HG02623 (cell line): ENCODE measurements around the gene ZNF500.
A peak's percentile ranks its signal among the peaks of the same experiment; 100 is the strongest.

Experiments
- ATAC-seq: cut with Tn5 transposase; IDR thresholded peaks from one replicate; pipeline ENCODE4 v1.9.1; 2021; ENCODE audit warnings: moderate library complexity; ENCODE audit not compliant: unreplicated experiment

Gene ZNF500

DNA sequence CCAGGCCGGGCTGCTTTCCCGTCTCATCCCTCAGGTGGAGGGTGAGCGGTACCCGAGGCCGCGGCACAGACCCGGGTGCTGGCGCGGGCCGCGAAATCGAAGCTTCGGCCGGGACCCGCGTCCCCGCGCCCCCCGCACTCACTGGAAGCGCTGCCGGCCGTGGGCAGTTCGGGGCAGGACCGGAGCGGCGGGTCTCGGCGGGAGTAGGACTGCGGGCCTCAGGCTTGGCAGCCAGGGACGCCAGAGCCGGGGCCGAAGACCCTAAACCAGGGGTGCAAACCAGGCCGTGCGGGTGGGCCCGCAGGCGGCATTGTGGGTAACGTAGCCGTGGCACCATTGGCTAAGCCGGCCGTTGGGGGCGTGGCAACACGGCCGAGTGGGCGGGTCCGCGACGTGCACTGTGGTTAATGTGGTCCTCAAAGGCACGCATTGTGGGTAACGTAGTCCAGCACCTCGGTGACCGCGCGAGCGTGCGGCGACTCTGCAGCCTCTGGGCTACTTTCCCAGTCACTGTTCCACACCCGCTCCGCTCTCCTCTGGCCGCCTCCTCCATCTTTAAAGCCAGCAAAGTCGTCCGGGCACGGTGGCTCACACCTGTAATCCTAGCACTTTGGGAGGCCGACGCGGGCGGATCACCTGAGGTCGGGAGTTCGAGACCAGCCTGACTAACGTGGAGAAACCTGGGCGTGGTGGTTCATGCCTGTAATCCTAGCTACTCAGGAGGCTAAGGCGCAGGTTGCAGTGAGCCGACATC lies at the start of gene ZNF500:
Gene ZNF500, minus strand, starts transcription at position 288 of the 754 bp plus-strand sequence. CDS start 1,184 bp downstream, outside the sequence.
- ATAC-seq: peak; percentile 70

DNA sequence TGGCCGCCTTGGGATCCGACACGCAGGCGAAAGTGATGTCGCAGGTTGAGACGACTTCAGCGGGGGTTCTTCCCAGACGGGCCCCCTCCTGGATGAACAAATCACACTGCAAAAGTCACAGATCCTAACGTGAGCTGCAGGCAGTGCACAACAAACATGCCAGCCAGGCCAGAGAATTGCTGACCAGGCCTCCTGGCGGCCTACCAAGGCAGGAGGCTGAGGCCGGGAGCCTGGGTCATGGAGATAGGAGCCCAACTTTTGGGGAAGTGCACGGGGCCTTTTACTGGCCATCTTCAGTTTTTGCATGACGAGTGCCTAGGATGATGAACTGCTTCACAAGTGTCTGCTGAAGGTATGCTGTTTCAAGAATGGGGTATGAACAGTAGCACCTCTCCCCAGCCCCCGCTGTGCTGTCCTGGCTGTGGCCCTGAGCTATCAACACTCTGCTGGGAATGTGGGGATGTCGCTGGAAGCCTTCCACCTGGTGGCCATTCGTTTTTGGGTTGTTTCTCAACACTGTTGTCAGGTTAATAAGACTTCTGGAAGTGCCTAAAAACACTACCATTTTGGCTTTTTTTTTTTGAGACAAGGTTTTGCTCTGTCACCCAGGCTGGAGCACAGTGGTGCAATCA lies 47.7 kb upstream of the ZNF500 start:
- ATAC-seq: no peak

DNA sequence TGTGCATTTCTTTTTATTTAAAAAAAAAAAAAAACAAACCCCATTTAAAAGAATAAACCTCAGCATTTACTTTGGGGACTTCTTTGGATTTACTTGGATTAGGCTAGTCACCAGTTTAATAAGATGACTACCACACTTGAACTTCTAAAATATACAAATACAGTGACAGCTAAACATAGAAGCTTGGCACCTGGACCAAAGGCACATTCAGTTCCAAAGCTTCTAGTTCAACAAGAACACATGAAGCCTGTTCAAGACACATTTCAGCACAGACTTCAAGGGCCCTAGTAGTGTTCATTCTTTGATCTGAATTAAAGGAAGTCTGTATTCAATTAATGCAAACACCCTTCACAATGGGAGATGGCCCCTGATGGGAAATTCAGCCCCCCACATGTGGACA lies 47.1 kb upstream of the ZNF500 start:
- no peak for ATAC-seq

DNA sequence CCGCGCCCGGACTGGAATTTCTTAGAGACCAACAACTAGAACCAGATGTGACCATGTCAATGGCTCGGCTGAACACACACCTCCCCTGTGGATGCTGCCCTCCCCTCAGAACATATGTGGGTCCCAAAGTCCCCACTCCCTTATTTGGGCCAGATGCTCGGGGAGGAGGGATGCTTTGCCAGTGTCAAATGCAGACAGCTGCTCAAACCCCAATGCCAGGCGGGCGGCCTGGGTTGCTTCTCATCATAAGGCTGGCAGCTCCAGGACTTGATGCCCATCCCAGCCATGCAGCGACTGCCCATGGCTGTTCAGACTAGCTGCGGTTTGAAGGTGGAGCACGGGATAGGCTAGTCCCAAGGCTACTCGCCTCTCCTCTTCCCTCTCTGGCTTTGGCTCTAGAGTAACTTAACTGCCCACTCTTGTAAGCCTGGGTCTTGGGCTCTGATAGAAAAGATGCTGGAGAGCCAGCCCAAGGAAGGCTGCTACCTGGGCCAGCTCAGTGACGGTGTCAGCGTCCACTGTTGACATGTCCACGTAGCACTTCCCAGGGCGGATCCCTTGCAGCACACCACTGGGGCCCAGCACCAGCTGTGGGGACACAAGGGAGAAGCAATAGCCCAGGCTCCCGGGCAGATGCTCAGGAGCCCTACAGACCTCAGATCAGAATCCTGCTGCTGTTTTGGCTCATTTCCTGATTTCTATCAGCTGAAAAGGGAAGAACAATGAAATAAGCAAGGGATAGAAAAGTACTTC lies 46.5 kb upstream of the ZNF500 start:
- ATAC-seq: no peak

DNA sequence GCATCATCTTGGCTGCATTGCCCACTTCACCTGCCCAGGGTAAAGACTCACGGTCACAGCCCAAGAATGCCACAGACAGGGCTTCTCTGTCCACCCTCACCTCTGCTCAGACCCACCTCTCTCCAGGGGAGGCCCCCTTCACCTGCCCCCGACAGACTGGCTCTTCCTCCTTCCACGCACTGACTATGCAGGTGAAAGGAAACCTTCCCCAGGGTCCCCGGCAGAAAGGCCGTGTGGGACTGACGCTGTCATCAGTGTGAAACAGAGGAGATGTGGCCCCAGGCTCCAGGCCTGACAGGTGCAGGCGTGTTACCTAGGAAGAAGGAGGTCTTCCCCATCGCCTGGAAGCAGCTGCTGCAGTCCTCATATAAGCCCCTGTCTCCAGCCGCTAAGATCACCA lies 44.8 kb upstream of the ZNF500 start:
- ATAC-seq: no peak

DNA sequence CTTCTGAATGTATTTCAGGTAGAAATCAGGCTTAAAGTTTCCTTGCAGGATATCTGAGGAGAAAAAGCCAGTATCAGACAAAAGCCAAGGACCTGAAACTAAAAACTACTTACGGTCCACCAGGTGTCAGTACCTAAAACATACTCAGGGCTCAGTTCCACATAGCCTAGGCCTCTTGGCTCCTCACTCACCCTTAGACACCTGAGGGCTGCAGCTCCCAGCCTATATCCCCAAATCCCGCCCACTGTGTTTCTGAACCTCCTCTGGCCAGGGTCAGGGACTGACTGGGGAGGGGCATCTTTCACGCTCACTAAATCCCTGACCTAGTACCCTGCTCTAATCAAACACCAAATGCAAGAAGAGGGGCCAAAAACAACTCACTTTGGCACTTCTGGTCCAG lies 44.3 kb upstream of the ZNF500 start:
- ATAC-seq: no peak

DNA sequence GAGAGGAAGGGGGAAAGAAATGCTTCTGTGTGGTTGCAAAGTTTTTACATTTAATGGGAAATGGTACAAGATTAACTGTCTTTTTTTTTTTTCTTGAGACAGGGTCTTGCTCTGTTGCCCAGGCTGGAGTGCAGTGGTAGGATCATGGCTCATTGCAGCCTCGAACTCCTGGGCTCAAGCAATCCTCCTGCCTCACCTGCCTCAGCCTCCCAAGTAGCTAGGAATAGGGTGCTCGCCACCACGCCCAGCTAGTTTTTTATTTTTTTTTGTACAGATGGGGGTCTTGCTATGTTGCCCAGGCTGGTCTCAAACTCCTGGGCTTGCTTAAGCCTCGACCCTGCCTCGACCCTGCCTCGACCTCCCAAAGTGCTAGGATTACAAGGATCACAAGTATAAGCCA lies 39.3 kb upstream of the ZNF500 start:
- ATAC-seq: no peak

DNA sequence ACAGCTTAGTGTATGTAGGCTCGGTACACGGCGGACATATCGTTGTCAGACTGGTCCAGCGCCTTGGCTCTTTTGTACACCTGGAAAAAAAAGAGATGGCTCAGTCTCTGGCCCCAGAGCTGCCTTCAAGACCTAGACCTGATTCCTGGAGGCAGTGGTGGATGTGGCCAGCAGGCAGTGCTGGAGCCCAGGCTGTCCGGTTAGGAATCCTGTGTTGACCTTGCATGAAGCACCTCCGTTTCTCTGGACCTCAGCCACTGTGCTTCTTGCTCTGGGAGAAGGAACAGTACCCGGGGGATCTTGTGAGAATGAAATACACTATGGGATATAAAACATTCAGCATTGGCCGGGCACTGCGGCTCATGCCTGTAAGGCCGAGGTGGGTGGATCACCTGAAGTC lies 38.3 kb upstream of the ZNF500 start:
- ATAC-seq: no peak

DNA sequence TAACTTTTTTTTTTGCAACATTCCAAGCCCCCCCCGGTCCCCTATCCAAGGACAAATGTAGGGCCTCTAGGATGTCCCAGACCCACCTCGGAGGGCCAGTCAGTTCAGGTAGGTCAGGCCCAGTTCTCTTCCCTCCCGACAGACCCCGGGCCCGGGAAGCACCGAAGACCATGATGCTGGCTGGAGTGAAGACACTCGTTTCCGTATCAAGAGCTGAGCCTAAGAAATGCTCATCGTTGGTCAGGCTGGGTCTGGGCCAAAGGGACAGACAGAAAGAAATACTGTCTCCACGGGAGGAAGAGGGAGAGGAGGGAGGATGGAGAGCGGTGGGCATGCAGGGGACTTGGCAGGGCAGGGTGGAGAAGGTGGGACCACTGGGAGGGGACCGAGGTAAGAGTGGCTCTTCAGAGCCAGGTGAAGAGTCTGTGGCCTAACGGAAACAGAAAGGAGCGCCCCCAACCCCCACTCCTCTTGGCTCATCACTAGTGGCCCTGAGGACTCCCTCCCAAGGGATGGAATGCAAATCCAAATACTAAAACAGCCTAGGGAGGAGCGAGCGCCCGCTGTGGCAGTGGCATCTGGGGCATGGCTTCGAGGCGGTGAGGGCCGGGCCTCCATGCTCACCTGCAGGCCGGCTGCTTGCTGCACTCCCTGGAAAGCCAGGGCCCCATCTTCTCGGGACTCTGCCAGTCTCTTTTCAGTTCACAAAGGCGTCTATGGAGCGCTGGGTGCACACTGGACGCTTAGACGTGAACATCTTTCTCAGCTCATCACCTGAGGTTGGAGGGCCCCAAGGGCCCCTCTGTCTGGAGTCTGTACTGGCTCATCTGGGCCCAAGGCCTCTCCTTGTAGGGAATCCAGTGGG lies 37.2 kb upstream of the ZNF500 start:
- no peak for ATAC-seq

DNA sequence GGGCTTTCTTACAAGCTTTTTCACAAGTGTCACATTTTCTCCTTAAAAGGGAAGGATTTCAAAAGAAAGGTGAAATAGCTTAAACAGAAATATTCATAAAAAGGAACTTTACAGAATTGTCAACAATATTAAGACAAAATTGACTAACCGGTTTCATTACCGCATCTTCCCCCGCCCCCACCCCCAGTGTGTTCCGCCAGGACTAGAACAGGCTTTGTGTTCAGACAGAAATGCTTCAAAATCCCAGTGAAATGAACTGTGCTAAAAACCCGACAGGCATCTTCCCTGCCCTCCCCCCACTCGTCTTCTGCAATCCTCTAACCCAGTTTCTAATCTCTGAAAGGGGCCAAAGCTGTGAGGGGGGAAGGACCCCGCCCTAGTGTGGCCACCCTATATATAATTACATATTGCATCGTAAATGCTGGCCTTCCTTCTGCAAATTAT lies 36.5 kb upstream of the ZNF500 start:
- no peak for ATAC-seq

DNA sequence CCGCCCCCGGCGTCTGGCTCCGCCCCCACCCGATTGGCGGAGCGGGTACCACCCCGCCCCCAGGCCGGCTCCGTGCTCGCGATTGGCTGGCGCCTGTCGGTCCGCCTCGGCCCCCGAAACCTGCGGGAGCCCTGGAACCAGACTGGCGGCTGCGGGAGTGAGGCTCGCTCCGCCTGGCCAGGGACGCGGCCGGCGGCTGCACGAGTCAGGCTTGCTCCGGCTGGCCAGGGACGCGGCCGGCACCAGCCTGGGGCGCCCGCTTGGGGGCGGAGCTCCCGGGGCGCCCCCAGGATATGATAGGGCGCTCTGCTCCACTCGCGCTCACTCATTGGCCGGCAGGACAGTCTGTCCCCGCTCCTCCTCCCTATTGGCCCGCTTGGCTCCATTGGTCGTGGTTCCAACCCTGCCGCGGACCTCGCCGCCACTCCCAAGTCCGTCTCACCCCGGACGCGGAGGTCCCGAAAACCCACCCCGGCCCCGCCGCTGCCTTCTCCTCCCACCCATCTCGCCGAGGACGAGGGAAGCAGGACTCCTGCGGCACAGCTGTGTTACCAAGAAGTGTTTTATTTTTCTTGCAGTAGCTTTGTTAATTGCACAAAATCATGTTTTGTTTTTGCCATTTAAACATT lies 35.8 kb upstream of the ZNF500 start:
- peak; percentile 87 for ATAC-seq

DNA sequence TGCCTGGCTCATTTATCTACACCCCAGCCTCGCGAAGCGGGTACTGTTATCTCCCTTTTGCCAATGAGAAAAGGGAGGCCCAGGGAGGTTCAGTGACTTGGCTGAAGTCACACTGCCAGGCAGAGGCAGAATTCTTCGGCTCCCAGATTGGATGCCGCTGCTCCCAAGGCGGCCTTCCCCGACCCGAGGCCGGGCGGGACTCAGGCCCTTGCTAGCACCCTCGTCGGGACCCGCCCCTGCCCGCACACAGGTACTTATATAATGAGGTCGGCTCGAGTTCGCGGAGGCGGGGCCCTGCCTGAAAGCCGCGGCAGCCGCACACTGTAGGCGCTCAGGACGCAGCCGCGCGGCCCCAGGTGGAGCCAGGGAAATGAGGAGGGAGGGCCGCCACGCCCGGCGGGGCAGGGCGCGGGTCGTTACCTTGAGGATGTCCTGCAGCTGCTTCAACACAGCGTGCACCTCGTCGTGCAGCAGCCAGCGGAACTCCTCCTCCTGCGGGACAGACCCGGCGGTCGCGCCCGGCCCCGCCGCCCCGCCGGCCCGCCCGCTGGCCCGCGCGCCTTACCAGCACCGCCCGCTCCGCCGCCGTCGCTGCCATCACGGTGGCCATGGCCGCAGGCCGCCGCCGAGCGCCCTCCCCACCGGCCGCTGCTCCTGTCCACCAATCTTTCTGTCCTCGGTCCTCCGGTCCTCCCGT lies 35.1 kb upstream of the ZNF500 start, which contains the start of gene ROGDI:
Gene ROGDI, minus strand, starts transcription at position 672 of the 697 bp plus-strand sequence. Its CDS starts 62 bp downstream, at position 610.
- peak; percentile 41 for ATAC-seq

DNA sequence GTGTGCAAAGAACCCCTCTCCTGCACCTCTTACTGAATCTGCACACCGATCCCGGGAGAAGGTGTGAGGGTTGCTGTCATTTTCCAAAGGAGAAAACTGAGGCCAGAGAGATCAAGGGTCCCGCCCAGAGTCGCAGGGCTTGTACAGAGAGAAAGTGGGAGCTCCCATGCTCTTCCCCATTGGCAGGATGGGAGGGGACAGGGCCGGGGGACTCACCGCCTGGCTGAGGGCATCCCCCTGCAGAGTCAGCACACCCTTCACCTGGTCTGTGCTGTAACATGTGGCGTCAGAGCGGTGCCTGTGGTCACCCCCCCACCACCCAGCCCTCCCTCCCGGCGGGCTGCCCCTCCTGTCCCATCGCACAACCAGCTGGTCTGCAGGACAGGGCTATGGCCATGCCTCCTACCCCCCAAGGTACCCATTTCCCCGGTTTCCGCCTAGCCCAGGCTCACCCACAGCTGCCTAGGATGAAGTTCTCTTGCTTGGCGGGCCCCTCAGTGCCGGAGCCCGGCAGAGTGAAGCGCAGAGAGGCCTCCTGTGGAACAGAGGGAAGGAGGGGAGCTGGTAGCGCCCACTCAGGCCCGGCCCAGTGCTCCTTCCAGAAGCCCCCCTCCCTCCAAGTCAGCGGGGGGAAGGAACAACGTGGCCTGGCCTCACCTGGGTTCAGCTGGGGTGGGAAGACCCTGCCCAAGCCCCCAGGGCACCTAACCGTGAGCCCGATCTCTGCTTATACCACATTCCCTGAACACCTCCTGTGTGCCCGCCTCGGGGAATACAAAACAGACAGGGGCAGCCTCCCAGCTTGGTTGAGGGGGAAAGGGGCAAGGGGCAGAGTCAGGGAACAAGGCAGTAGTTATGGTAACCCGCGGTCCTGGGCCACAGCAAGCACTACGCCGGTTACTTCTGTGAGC lies 34.3 kb upstream of the ZNF500 start:
- no peak for ATAC-seq

DNA sequence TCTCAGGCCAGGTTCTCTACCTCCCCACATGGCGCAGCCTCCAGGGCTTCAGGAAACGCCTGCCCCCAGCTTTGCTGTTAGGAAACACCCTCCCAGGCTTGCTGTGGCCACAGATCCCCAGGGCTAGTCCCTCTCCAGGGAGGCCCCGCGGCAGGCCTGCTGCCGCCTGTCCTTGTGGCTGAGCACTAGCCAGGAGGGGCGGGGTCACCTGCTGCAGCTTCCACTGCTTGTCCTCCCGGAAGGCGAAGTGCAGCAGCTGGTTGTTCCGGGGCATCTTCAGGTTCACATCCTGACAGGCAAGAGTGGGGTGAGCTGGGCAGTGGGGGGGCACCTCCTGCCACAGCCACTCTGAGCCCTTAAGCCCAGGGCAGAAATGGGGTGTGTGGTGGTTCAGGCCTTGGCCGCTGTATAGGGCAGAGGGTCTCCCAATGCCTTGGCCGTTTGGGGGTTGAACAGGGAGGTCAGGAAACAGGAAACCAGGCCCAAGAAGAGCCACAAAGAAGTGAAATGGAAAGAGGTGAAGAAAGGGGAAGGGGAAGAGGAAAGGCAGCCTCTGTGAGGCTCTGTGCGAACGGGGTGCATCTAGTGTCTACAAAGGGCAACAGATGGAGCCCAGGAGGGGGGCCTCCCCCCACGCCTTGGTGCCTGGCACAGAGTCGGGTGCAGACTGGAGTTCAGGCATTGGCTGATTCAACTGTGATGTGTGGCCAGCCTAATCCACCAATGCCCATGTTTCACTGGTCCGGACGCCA lies 33.5 kb upstream of the ZNF500 start:
- ATAC-seq: no peak

DNA sequence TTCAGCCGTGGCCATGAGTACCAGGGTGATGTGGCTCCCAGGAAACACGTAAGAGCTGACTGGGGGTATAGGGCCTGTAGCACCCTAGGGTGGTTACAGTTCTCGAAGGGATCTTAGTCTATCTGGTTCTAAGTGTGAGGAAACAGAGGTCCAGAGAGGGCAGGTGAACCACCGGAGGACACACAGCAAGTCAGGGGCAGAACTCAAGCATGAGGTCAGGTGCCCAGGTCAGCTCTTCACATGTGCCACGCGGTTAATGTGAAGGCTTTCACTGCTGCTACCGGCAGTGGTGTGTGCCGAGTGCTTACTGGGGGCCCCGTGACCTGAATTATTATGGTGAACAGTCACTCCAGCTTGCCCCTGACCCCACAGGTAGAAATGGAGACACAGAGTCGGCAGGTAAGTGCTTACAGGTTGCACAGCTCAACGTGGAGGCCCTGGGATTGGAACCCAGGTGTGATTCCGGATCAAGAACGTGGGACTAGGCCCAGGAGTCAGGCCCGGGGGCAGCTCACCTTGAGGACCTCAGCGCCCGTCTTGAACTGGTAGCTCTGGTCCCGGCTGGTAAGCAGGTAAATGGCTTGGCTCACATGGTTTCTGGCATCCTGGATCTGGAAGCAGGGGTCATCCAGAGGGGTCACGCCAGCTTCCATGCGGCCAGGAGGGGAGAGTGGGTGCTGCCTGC lies 32.4 kb upstream of the ZNF500 start:
- ATAC-seq: no peak

DNA sequence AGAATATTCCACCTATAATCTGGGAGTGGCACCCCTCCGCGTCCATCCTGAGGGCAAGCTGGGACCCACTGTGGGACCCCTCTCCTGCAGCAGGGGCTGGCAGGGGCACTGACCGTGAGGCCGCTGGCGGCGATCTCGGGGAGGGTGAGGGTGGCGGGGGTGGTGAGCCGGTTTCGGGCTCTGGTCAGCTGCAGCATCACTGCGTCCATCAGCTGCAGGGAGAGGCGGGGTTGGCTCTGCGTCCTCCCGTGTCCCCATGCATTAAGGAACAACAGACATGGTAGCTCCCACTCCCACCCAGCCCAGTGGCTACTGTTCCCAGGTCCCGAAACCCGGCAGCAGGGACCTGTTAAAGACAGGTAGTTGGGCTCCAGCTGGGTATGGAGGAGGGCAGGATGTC lies 31.5 kb upstream of the ZNF500 start:
- no peak for ATAC-seq

DNA sequence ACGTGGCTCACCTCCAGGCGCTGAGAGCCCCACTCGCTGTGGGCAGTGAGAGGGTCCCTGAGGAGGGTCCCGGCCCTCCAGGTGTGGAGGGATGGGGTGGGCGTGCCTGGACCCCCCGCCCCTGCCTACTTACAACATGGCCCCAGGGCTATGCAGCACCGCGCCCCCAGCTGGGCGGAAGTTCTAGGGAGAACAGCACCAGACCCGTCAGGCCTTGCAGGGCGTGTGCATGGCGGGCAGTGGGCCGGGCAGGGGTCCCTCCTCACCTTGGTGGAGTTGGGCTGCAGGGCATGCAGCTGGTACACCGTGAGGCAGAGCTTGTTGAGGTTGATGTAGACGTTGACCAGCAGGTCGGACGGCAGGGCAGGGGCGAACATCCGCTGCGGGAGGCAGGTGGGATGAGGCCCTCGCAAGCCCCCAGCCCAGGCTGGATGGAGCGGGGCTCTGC lies 30.9 kb upstream of the ZNF500 start:
- ATAC-seq: no peak
